Stimulated activated naive CD8-positive, alpha-beta T cell treated with anti-CD3 and anti-CD28 coated beads, Interleukin-15, Interleukin-2, amounts not matched to agents 100 U/mL and 50 U/mL, for 24 hours (primary cell): Measurements from ENCODE around the gene HSPA12A.
A peak's percentile ranks its signal among the peaks of the same experiment; 100 is the strongest.

Experiments
- ATAC-seq: fragments of 150-1000 bp; cut with Tn5 transposase; one replicate; pipeline ENCODE4 v1.10.0; 2021
- DNase-seq: peaks from one replicate; pipeline ENCODE4 v3.0.0; 2021

Gene HSPA12A

DNA sequence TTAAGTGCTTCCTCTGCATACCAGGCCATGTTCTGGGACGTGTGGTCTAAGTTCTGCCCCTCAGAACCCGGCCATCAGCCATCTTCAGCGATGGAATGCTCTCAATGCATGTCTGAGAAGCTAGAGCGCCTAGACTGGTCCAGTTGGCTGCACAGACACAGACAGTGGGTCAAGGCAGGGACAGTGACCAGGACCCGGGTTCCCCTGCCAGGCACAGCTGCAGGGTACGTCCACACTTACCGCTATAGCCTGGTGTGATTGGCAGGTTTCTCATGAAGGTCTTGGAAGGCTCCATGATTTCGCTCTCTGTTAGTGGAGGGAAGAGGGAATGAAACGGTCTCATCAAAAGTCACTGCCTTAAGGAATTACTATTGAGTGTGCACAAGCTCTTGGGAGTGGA lies 74.3 kb downstream of the HSPA12A start:
- no peak for ATAC-seq
- DNase-seq = no peak

DNA sequence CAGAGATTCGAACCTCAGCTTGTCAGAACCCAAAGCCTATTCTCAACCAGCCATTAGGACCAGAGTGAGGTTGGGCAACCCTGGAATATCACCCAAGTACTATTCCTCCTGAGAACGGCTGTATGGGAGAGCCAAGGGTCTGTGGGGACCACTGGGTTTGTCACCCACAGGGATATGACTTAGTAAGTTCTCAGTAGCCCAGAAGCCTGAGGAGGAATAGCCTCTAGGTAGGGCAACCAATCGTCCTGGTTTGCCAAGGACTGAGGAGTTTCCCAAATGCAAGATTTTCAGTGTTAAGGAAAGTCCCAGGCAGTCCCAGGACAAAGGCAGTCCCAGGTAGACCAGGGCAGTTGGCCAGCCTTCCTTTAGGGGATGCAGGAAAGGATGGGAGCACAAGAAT lies 74.9 kb downstream of the HSPA12A start:
- DNase-seq (no peak), ATAC-seq (no peak)

DNA sequence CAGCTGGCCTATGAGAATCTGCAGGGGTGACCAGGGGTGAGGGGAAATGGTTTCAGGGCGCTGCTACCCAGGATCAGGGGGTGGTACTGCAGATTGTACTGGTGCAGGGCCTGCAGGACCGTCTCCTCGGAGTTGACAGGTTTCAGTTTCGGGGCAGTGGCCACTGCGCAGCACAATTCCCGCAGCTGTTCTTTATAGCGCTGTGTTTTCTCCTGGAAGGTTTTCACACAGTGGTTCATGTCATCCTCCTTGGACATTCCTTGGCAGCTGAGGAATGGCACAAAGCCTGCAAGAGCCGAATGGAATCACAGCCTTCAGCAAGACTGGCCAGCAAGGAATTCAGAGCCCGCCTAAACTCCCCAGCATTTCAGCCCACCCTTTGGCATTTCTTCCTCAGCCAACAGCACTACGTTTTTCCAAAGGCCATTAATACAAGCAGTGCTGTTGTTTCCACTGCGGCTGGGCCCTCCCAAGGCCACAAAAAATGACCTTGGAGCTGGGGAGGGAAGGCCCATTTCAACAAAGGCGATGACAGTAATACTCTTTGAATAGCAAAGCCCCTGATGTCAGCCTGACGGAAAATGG lies 76.7 kb downstream of the HSPA12A start:
- no peak for DNase-seq
- ATAC-seq = no peak

DNA sequence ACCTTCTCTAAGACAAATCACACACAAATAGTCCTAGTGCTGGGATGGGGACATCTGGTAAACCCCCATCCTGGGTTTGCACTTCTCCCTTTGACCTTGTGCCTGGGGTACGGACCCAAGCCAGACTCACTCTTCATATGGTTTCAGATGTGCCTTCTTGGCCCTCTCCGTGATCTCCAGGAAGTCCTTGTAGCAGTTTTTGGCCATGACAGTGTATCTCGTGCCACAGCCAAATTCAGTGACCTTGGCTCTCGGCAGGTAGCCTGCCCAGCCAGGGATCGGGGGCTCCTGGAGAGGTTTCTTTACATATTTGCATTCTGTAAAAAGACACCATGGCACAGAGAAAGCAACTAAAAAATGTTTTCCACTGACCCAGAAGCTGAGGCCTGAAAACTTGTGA lies 77.7 kb downstream of the HSPA12A start:
- DNase-seq = no peak
- ATAC-seq = no peak

DNA sequence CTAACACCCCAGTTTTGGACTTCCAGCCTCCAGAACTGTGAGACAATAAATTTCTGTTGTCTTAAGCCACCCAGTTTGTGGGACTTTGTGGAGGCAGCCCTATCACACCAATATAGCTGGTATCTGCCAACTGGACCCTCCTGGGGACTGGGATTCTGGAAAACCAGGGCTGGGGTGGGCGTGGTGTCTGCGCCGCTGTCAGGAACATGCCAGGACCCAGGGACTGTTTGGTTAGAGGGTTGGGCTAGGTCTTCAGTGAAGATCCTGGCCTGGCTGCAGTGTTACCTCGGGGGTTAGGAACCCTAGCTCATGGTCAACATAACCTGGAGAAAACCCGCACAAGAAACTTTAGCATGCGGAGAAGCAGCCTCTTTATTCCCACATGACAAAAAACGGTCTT lies 79.0 kb downstream of the HSPA12A start:
- no peak for DNase-seq

DNA sequence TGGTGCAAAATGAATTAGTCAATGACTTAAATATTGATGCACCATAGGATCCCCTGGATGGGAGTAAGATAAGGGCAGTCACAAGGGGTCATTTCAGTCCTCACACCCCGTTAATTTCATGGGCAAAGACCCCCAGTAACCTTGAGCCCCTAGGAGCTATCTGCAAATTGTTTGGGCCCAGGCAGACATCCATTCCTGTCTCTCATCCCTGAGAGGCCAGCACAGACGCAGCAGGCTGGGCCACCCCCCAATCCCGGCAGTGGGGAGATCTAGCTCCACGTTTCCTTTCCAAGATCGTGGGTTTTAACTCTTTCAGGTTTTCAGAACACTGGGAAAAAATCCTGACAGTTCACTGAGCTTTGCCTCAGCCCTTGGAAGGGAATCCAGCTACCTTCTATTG lies 81.5 kb downstream of the HSPA12A start:
- DNase-seq (no peak), ATAC-seq (no peak)

More for the DNA sequence above, 79.0 kb downstream of the HSPA12A start:
- no peak for ATAC-seq

DNA sequence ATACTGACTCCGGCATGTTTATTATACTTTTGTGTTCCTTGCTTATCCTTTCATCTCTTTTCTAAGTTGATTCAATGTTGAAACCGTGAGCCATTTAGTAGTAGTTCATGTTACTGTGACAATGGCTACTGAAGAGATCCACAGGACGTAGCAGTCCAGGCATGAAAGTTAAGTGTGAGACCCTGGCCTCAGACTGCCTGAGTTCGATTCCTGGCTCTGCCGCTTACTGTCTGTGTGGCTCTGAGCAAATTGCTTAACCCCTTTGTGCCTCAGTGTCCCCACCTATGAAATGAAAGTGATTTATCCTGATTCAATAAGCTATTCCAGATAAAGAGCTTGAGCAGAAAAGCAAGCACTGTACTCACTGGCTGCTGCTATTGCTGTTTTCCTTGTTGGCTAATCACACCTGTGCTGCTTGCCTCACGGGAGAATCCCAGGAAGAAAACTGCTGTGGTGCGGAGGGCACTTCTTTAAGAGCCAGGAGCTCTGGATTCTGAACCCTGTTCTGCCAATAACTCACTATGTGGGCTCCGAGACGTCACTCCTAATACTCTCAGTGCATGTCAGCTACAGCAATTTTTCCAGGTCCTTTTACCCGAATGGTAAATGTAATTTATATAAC lies 83.2 kb downstream of the HSPA12A start:
- DNase-seq (no peak), ATAC-seq (no peak)

DNA sequence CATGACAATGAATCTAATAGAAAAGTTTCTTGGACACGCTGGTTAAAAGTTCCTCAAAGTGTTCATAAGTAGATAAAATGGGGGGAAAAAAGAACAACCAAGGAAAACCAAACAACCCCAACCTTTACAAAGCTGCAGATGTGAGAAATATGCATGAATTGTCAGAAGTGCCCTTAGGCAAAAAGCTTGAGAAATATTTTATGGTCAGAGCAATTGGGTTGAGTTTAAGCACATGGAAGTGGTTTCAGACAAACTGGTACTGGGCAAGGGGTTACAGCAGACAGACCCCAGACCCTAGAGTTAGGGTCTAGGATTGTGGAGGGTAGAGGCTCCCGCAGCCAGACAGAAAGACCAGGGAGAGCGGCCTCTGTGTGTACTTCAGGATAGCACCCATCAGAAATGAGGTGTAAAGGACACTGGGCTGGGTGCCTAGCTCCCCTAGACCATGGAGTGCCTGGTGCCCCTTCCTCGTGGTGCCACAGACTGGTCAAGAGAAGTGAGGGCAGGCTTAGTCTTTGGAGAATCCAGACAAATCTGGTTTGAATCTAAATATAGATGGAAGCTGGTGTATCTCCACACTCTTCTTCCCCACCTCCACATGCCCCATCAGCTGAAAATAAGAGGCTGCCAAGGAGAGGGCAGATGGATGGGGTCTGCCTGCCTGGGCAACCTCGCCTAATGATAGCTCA lies 84.4 kb downstream of the HSPA12A start:
- no peak for DNase-seq

DNA sequence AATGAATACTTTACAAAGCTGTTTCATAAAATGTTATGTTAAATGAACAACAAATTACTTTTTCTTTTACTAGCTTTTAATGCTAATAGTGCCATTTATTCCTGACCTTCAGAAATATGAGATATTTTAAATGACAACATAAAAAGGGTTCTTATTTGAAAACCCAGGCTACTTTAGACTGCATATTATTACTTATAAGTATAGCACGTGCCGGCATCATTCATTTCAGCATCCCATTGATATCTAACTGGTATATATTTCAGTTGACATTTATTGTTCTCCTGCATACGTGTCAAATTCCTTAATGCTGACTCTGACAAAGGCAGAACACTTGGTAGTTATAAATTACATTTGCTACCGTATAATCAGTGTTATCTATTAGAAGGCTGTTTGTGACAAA lies 86.3 kb downstream of the HSPA12A start:
- no peak for DNase-seq
- ATAC-seq = no peak

More for the DNA sequence above, 84.4 kb downstream of the HSPA12A start:
- ATAC-seq = no peak

DNA sequence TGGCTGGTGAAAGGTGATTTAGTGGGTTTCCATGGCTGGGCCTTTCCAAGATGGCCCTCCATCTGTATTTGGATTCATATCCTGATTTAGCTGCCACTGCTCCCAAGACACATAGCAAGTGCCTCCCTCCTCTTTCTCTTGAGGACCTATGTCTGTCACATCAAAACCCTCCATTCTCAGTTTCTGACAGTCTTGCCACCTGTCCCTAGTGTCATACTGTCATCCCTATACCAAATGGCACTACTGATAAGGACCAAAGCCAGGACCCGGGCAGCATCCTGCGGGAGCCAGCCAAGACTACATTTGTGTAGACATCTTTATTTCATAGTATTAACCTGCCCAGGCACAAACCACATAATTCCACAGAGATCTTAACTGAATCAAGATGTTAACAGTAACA lies 86.8 kb downstream of the HSPA12A start:
- DNase-seq = no peak
- no peak for ATAC-seq

DNA sequence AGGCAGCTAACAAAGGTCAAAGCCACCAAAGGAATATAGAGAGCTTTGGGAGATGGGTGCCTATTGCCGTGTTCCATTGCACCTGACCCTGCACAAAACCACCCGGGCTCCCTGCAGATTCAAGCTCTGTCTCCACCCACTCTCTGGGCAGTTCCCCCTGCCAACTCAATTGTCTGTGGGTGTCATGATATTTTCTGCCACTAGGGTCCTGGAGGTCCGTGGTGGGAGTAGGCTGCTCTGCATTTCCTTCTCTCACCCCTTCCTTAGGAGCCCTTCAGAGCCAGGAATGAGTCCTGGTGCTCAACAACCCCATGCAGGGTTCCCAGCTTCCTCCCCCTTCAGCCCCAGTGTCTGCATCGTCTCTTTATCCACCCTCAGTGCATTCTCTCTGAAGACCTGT lies 87.5 kb downstream of the HSPA12A start:
- ATAC-seq = no peak
- no peak for DNase-seq

DNA sequence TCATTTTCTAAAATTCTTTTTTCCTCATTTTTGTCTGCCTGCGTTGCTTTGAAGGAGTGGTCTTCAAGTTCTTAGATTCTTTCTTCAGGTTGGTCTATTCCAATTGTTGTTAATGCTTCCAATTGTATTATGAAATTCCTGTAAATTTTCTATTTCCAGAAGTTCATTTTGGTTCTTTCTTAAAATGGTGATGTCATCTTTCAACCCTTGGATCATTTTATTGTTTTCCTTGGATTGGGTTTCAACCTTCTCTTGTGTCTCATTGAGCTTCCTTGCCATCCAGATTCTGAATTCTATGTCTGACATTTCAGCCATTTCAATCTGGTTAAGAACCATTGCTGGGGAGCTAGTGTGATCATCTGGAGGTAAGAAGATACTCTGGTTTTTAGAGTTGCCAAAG lies 88.5 kb downstream of the HSPA12A start:
- ATAC-seq = no peak

DNA sequence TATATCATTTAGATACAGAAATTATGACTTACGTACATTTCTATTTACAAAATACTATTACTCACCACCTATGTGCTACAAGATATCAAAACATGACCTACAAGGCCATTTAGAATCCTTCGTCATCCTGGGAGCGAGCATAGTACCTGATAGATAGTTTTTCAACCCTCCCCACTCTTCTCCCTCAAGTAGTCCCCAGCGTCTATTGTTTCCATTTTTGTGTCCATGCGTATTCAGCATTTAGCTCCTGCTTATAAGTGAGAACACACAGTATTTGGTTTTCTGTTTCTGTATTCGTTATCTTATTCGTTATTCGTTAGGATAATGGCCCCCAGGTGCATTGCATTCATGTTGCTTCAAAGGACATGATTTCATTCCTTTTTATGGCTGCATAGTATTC lies 93.5 kb downstream of the HSPA12A start:
- ATAC-seq = no peak
- no peak for DNase-seq

More for the DNA sequence above, 88.5 kb downstream of the HSPA12A start:
- DNase-seq = no peak

DNA sequence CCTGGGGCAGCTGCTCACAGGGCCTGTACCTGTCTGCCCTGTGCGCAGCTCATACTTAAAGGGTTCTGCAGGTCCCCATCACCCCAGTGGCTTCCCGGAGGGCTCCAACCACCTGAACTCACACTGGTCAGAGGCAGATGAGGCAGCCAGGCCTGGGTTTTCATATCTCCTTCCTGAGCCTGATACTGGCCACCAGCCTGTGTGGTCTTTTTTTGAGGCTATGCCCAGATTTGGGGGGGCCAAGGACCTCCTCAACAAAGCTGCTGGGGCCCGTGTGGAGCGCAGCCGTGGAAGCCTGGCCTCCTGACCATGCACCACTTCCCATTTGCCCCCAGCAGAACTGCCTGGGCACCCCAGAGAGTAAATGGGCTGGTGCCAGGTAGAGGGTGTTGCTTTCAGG lies 95.9 kb downstream of the HSPA12A start:
- ATAC-seq = no peak
- no peak for DNase-seq

DNA sequence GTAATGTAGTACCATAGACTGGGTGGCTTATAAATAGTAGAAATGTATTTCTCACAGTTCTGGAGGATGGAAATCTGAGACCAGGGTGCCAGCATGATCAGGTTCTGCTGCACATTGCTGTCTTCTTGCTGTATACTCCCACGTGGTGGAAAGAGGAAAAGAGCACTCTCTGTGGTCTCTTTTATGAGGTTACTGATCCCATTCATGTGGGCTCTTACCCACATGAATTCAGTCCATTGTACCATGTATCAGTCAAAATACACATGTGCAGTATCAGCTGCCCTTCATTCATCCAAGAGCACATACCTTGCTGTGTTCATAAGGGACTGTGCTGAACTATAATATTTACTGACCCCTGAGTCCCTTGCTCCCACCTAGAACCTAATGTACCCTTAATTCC lies 104.5 kb downstream of the HSPA12A start:
- DNase-seq (no peak), ATAC-seq (peak; percentile 46)

DNA sequence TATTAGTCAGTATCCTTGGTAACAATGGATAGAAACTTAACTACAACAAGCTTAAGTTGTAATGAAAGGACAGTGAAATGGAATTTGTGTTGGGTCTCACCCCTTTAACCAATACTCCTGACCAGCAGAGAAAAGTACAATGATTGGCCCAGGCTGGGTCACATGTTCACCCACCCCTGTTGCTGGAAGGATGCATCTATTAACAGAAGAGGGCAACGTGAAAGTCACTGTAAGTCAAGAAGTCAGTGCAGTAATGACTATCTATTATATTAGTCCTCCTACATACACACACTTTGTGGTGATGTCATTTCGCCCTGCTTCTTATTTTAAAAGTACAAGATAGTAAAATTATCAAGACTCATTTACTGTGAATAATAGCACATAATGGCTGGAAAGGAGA lies 105.4 kb downstream of the HSPA12A start:
- no peak for ATAC-seq
- DNase-seq = no peak

DNA sequence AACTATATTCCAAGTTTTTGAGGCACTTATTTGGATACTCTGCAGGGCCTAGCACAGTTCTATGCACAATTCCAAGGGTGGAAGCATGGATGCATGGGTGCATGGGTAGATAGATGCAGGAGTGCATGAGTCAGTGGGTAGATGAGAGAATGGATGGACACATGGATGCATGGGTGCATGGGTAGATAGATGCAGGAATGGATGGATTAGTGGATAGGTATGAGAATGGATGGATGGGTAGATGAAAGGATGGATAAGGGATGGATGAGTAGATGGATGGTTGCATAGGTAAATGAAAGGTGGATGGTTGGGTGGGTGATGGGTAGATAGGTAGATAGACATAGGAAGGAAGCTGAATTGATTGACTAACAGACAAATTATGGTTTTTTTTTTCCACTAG lies 106.0 kb downstream of the HSPA12A start:
- no peak for ATAC-seq
- DNase-seq = no peak

DNA sequence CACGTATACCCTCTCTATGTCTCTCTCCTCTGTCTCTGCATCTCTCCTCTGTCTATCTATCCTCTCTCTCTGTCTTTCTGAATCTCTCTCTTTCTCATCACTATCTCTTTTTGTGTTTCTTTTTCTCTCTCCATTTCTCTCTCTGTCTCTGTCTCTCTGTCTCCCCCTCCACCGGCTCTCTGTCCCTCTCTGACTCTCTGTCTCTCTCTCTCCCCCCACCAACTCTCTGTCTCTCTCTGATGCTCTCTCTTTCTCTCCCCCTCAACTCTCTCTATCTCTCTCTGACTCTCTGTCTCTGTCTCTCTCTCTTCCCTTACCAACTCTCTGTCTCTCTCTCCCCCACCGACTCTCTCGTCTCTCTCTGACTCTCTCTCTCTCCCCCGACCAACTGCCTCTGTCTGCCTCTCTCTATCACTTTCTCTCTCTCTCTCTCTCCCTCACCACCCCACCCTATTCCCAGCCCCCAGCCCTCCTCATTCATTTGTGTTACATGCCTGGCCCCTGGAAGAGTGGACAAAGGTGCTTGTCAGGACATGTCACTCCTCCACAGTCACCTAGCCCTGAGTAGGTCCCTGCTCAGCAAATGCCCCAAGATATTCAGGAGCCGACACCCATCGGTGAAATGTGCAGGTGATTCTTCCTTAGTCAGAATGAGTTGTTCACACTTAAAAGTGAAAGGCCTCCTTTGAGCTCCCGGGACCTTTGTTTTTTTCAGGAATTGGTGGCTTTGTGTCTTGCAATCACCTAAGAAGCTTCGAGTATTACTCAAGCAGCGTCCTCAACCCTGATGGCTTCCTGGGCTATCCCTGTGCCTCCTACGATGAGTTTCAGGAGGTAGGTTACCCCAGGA lies 108.0 kb downstream of the HSPA12A start:
- DNase-seq (no peak), ATAC-seq (no peak)

DNA sequence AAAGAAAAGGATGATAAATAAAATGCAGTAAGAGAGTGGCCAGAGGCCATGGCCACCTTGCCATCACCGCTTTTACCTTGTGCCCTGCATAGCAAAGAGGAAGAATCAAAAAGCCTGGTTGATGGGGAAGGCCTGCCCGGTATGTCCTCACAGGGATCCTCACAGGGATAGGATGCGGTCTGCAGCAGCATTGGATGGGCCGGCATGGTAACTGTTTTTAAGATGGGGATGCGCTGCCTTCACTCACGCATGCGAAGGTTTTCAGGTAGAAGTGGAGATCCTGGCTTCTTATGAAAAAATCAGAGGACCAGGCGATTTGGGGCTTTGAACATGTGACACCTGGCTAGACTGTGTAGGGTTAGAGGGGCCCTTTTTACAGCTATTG lies 109.2 kb downstream of the HSPA12A start:
- DNase-seq (no peak), ATAC-seq (no peak)

DNA sequence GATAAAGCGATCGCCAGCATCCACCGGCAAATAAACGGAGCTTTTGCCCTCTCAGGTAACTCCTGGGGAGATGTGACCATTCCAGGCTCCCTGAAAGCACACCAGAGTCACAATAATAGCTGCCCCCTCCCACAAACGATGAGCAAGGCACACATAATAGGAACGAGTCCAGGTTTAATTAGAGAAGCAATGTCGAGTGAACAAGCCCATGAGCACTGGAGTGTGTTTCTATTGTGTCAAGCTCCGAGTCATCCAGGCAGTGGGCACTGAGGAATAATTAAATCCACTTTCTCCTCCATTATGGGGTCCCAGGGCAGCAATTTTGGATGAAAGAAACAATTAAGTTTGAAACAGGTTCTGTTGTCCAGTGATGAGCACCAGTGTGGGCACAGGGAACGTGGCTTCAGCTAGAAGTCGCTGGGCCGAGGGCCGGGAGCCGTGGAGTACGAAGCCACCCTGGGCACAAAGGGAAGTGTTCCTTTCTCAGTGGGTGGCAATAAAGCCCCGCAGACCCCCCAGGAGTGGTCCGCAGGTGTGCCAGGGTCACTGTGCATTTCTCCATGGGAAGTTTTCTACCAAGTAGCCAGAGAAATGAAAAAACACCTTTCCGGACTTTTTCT lies 109.7 kb downstream of the HSPA12A start:
- ATAC-seq (no peak), DNase-seq (no peak)

DNA sequence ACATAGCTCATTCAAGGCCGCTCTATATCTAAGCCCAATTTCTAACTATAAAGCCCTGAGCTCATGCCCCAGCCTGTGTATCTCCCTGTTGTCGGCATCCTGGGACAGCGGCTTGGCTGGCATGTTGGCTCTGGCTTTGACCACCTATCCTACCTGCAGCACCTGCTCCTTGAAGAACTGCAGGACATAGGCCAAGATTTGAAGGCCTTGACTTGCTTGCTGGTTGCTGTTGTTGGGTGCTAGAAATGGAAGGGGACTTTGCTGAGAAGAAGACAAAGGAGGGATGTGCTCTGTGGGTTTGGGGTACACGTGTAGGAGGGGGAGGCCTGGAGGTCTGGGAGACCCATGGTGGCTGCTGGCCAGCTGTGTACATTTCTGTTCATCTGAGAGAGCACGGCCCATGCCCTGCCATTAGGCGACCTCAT lies 110.5 kb downstream of the HSPA12A start:
- ATAC-seq (no peak), DNase-seq (no peak)

DNA sequence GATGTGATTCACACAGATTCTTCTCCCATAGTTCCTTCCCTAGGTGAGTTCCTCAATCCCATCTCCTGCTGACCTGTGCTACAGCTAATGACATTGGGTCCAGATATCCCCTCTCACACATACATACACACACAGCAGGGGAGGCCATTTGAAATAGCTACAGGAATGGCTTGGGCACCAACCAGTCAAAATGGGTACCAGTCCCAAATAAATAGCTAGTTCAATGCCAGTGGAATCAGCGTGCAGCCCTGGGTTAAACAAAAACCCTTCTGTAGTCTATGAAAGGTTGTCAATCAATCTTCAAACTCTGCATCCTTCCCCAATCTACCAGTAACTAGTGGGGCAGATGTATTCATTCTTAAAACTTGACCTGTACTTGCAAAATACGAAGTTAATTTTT lies 112.3 kb downstream of the HSPA12A start:
- no peak for ATAC-seq

DNA sequence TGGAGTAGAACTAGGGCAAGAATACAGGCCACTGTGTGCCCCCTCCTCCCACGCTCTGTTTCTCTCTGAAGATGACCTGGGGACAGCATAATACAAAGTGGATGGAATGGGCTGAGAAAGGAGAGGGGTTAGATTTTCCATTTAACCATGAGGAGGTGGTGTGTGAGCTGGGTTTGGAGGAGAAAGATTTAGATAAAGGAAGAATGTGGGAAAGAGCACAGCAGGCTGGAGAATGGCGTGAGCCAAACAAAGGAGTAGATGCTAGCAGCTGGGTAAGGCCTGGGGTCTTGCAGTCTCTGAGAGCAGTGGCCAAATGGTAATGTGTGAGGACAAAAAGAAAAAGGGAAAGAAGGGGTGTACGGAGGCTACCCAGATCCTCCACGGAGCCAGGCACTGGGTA lies 113.0 kb downstream of the HSPA12A start:
- ATAC-seq (no peak), DNase-seq (no peak)

More for the DNA sequence above, 112.3 kb downstream of the HSPA12A start:
- DNase-seq = no peak
